ENCODE measurements around the gene SETD2. TPM values are rescaled to one million over a fixed set of nuclear protein-coding genes. Genes with fewer than 3 reads are reported as not detected.
"Not testable (repeated sequence)": the region's sequence is repeated elsewhere in the genome, so short reads cannot be mapped to it uniquely, and the experiment has no call there.

The SETD2 gene
- total RNA-seq, 1 experiment from 2014 or later = 60.8 TPM

- Histone ChIP-seq H3K79me2 (ENCODE audit: insufficient read depth, low read length) (no peaks in the 10 kb centered on the region), H4K91ac (ENCODE audit: insufficient read length, low read depth, low read length) (no peak overlapping the region), H2BK20ac (ENCODE audit: low read depth, low read length, poor library complexity, severe bottlenecking) (no peak overlapping the region), H2BK120ac (ENCODE audit: low read depth, low read length, poor library complexity, severe bottlenecking) (no peak overlapping the region), H3K56ac (ENCODE audit: insufficient read length, low read depth, low read length) (no peak overlapping the region), H2AK5ac (ENCODE audit: insufficient read length, low read length) (no peak overlapping the region), H3K9me3 (ENCODE audit: control insufficient read depth, low read depth, low read length) (no peaks in the 10 kb centered on the region), H2BK5ac (ENCODE audit: insufficient read length, low read length) (no peak overlapping the region), H2BK12ac (ENCODE audit: insufficient read length, low read depth, low read length) (no peak overlapping the region), H3K4me2 (ENCODE audit: insufficient read depth, insufficient read length, low read length) (no peak overlapping the region), H4K8ac (replicated peaks; ENCODE audit: insufficient read length, low read depth, low read length) (no peak overlapping the region), H2AFZ (ENCODE audit: low read length) (no peak overlapping the region), H3K27me3 (ENCODE audit: insufficient read depth, low read length) (no peaks in the 10 kb centered on the region), H3K4ac (ENCODE audit: low read depth, low read length) (no peak overlapping the region), H3K23ac (ENCODE audit: insufficient read length, low read depth, low read length) (no peak overlapping the region), H3K27ac (ENCODE audit: insufficient read length, low read depth, low read length) (no peak overlapping the region), H3K9ac (ENCODE audit: extremely low read depth, insufficient read length, low read length) (no peak overlapping the region), H4K20me1 (ENCODE audit: control insufficient read depth, insufficient read depth, insufficient read length) (no peaks in the 10 kb centered on the region), H3K18ac (ENCODE audit: insufficient read length, low read depth, low read length) (no peak overlapping the region), H3K4me1 (ENCODE audit: insufficient read depth, low read length) (no peaks in the 10 kb centered on the region), H2BK15ac (ENCODE audit: low read depth, low read length) (no peak overlapping the region), H3K79me1 (ENCODE audit: insufficient read depth, low read depth, low read length, poor library complexity, severe bottlenecking) (no peaks in the 10 kb centered on the region), H4K5ac (ENCODE audit: insufficient read length, low read depth, low read length) (no peak overlapping the region), H3K14ac (ENCODE audit: insufficient read depth, low read length) (no peak overlapping the region), H3T11ph (ENCODE audit: low read length) (no peak overlapping the region), H3K23me2 (ENCODE audit: insufficient read length, low read depth, low read length, poor library complexity, severe bottlenecking) (no peaks in the 10 kb centered on the region)
- WGBS (ENCODE audit: extremely low coverage, insufficient read length, low lambda C conversion rate) = no CpG with 5 or more reads among the region's 2 CpGs
- no peaks in the 10 kb centered on the region for H3K9me3 Mint-ChIP-seq
- H3K4me1 Mint-ChIP-seq = no peaks in the 10 kb centered on the region
- H3K27me3 Mint-ChIP-seq (ENCODE audit: low read depth) = no peaks in the 10 kb centered on the region
- TF ChIP-seq CTCF (conservative IDR thresholded peaks at IDR 0.05) = no peak
- no peak overlapping the region for H3K4me3 Mint-ChIP-seq
- no peak for DNase-seq
- H3K27ac Mint-ChIP-seq = peak overlapping the region in 2 of 3 experiments; percentile 13 to 39; a peak in 2 of 7 replicates
- H3K36me3 Mint-ChIP-seq (ENCODE audit: insufficient read depth in 1 of 3, low read depth in 3 of 3) = peaks cover 20 to 56% (median 51%) of the 10 kb centered on the region in 3 experiments
Measured at GRCh38 chr3:47034868-47035489, 128.9 kb downstream of the SETD2 start.

GRCh38 chr3:47031041-47031440 is 132.9 kb downstream of the SETD2 start:
- H3K56ac ChIP-seq (ENCODE audit: insufficient read length, low read depth, low read length); H3K4me1 ChIP-seq (ENCODE audit: insufficient read depth, low read length); H2BK5ac ChIP-seq (ENCODE audit: insufficient read length, low read length); H2AK5ac ChIP-seq (ENCODE audit: insufficient read length, low read length); H2BK15ac ChIP-seq (ENCODE audit: low read depth, low read length); H2AFZ ChIP-seq (ENCODE audit: low read length); H4K91ac ChIP-seq (ENCODE audit: insufficient read length, low read depth, low read length); H3K18ac ChIP-seq (ENCODE audit: insufficient read length, low read depth, low read length); H3K4me2 ChIP-seq (ENCODE audit: insufficient read depth, insufficient read length, low read length); H2BK20ac ChIP-seq (ENCODE audit: low read depth, low read length, poor library complexity, severe bottlenecking); H3K23me2 ChIP-seq (ENCODE audit: insufficient read length, low read depth, low read length, poor library complexity, severe bottlenecking); H3K9me3 Mint-ChIP-seq; H3K27me3 Mint-ChIP-seq (ENCODE audit: low read depth); H3K4me3 Mint-ChIP-seq; H3K9ac ChIP-seq (ENCODE audit: extremely low read depth, insufficient read length, low read length); H3K9me3 ChIP-seq (ENCODE audit: control insufficient read depth, low read depth, low read length); H3K23ac ChIP-seq (ENCODE audit: insufficient read length, low read depth, low read length); H4K8ac ChIP-seq (replicated peaks; ENCODE audit: insufficient read length, low read depth, low read length); H3K4me1 Mint-ChIP-seq; H3K4ac ChIP-seq (ENCODE audit: low read depth, low read length); H4K5ac ChIP-seq (ENCODE audit: insufficient read length, low read depth, low read length); H3K14ac ChIP-seq (ENCODE audit: insufficient read depth, low read length); DNase-seq; H3K79me1 ChIP-seq (ENCODE audit: insufficient read depth, low read depth, low read length, poor library complexity, severe bottlenecking); H3T11ph ChIP-seq (ENCODE audit: low read length); H3K27ac ChIP-seq (ENCODE audit: insufficient read length, low read depth, low read length); H3K27me3 ChIP-seq (ENCODE audit: insufficient read depth, low read length); H2BK120ac ChIP-seq (ENCODE audit: low read depth, low read length, poor library complexity, severe bottlenecking); H4K20me1 ChIP-seq (ENCODE audit: control insufficient read depth, insufficient read depth, insufficient read length); H3K79me2 ChIP-seq (ENCODE audit: insufficient read depth, low read length); H2BK12ac ChIP-seq (ENCODE audit: insufficient read length, low read depth, low read length): not testable (repeated sequence)
- WGBS (ENCODE audit: extremely low coverage, insufficient read length, low lambda C conversion rate) = no CpG with 5 or more reads among the region's 4 CpGs
- Mint-ChIP-seq H3K27ac (peak overlapping the region in 1 of 3 experiments; percentile 31; a peak in 2 of 7 replicates), H3K36me3 (ENCODE audit: insufficient read depth in 1 of 3, low read depth in 3 of 3) (peaks cover 4 to 45% (median 25%) of the 10 kb centered on the region in 3 experiments; a peak in 6 of 7 replicates)

All from H9 (cell line).